ENCODE data around the gene C22orf15. TPM values are rescaled to one million over a fixed set of nuclear protein-coding genes. Genes with fewer than 3 reads are reported as not detected.
A peak's percentile ranks its signal among the peaks of the same experiment; 100 is the strongest.

C22orf15 gene
- total RNA-seq, 2 experiments from 2014 or later: 1.1 to 1.4 TPM

DNA sequence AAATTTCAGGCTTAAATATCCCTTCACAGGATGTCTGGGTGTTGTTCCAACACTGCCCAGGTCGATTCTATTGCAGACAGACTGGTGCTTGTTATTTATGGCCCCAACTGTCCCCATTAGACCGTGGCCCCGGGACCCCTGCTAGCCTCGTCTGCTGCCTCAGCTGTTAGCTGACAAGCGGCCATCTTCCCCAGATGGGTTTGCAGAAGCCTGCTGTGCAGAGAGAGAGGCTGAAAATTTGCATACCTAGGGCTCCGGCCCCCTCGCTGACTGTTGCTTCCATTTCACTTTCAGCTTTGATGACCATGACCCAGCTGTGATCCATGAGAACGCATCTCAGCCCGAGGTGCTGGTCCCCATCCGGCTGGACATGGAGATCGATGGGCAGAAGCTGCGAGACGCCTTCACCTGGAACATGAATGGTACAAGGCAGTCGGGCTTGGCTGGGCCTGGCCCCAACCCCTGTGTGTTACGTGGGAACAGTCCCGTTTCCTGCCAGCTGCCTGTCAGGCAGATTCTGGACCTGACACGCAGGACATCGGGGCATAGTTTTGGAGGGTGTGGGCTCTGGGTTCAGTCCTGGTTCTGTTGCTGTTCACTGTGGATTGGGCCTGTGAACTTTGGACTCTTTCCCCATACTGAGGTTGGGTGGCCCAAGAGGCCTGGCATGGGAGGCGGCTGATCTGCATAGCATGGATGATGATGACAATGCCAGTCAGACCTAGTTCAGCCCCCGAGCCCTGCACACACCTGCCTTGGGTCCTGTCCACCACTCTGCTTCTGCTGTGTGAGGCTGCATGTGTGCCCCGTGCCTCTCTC lies 40.4 kb downstream of the C22orf15 start:
- no peak for DNase-seq
- CTCF ChIA-PET: interaction anchor here (1.0 kb wide), 1 partner anchor 33 kb away, joined by 3 read pairs; no protein-coding TSS in a partner anchor
- peaks cover 40% of the 10 kb centered on the region for H3K36me3 Mint-ChIP-seq (ENCODE audit: low read depth)
- intact Hi-C loops (cut with micrococcal nuclease): no loop called here
- H3K4me1 Mint-ChIP-seq (ENCODE audit: low read depth): no peaks in the 10 kb centered on the region
- no peaks in the 10 kb centered on the region for H3K9me3 Mint-ChIP-seq
- no peaks in the 10 kb centered on the region for H3K27me3 Mint-ChIP-seq (ENCODE audit: low read depth)
- no peak overlapping the region for H3K27ac Mint-ChIP-seq
- H3K4me3 Mint-ChIP-seq: no peak overlapping the region

DNA sequence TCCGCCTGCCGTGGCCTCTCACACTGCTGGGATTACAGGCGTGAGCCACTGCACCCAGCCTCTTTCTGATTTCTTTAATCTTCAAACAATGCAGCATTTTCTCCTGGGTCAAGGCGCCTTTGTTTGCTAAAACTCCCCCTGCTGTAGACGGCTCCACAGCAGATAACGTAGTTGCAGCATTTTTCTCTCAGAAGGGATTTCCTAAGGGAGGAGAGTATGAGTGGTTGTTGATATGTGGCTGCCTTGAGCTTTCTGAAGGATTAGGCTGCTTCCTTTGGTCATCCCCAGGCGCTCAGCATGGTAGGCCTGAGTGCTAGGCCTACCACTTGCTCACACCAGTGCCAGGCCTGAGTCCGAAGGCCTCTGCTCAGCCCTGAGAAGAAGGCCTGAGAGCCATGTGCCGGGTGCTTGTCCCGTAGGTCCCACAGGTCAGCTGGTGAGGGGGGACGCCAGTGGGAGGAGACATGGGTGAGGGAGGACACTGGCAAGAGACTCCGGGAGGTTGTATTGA lies 42.0 kb downstream of the C22orf15 start:
- CTCF ChIA-PET: interaction anchor here (0.6 kb wide), 2 partner anchors 17 to 199 kb away, joined by 3 read pairs; no protein-coding TSS in a partner anchor
- no peak for DNase-seq
- Mint-ChIP-seq H3K27ac (peak overlapping the region; percentile 56), H3K36me3 (ENCODE audit: low read depth) (peaks cover 36% of the 10 kb centered on the region), H3K9me3 (no peaks in the 10 kb centered on the region), H3K4me3 (no peak overlapping the region), H3K27me3 (ENCODE audit: low read depth) (no peaks in the 10 kb centered on the region), H3K4me1 (ENCODE audit: low read depth) (no peaks in the 10 kb centered on the region)
- intact Hi-C loops (cut with micrococcal nuclease): no loop called here

DNA sequence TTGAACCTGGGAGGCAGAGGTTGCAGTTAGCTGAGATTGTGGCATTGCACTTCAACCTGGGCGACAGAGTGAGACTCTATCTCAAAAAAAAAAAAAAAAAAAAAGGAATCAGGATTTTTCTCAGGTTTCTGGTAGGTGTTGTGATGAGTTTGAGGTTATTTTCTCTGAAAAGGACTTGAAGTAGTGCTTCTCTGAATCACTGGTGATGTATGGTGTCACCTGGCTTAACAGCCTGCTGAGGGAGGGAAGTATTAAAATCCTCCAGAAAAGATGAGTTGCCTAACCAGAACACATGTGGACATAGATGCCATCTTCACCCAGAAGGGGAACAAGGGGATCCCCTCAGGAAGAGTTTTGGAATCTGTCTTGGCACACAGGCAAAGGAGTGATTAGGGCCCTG lies 44.0 kb downstream of the C22orf15 start:
- no peak overlapping the region for H3K4me3 Mint-ChIP-seq
- DNase-seq: no peak
- no peaks in the 10 kb centered on the region for H3K9me3 Mint-ChIP-seq
- peaks cover 31% of the 10 kb centered on the region for H3K36me3 Mint-ChIP-seq (ENCODE audit: low read depth)
- intact Hi-C loops (cut with micrococcal nuclease): no loop called here
- no peaks in the 10 kb centered on the region for H3K27me3 Mint-ChIP-seq (ENCODE audit: low read depth)
- no peak overlapping the region for H3K27ac Mint-ChIP-seq
- CTCF ChIA-PET: no interaction called here
- H3K4me1 Mint-ChIP-seq (ENCODE audit: low read depth): no peaks in the 10 kb centered on the region

DNA sequence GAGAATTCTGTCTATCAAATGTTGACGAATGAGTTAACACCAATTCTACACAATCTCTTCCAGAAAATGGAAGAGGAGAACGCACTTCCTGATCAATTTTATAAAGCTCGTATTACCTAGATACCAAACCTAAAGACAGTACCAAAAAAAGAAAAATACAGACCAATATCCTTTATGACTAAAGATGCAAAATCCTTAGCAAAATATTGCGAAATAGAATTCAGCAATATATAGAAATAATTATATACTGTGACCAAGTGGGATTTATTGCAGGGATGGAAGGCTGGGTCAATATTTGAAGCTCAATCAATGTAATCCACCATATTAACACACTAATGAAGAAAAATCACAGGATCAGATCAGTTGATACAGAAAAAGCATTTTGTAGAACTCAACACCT lies 49.6 kb downstream of the C22orf15 start:
- CTCF ChIA-PET: interaction anchor here (0.5 kb wide), 1 partner anchor 17 kb away, joined by 5 read pairs; no protein-coding TSS in a partner anchor
- Mint-ChIP-seq H3K27me3 (ENCODE audit: low read depth) (no peaks in the 10 kb centered on the region), H3K27ac (no peak overlapping the region), H3K4me1 (ENCODE audit: low read depth) (peaks cover 1% of the 10 kb centered on the region), H3K4me3 (no peak overlapping the region), H3K36me3 (ENCODE audit: low read depth) (peaks cover 21% of the 10 kb centered on the region), H3K9me3 (no peaks in the 10 kb centered on the region)
- intact Hi-C loops (cut with micrococcal nuclease): no loop called here
- no peak for DNase-seq

Other genes with a start within 250 kb of the C22orf15 start
- gene IGLL1, start 182.7 kb upstream of the C22orf15 start, total RNA-seq: not detected
- under 1 TPM in 1 of 2 experiments, not detected in 1; 0.36 TPM for gene DRICH1, start 130.7 kb upstream of the C22orf15 start, total RNA-seq
- gene RGL4, start 72.0 kb upstream of the C22orf15 start, total RNA-seq: 10 to 100 TPM; 22.0 to 24.1 TPM
- under 1 TPM; 0.79 to 0.93 TPM for gene ZNF70, start 11.9 kb upstream of the C22orf15 start, total RNA-seq
- gene VPREB3, start 8.6 kb upstream of the C22orf15 start, total RNA-seq: not detected
- 100 to 1,000 TPM; 190 to 191 TPM for gene CHCHD10, start 5.0 kb downstream of the C22orf15 start, total RNA-seq
- under 1 TPM; 0.43 to 0.47 TPM for gene MMP11, start 9.9 kb downstream of the C22orf15 start, total RNA-seq
- 10 to 100 TPM; 75.3 to 89.1 TPM for gene SMARCB1, start 24.0 kb downstream of the C22orf15 start, total RNA-seq
- gene DERL3, start 76.0 kb downstream of the C22orf15 start, total RNA-seq: 1 to 10 TPM; 7.3 to 7.5 TPM
- 1 to 10 TPM; 6.1 to 7.5 TPM for gene SLC2A11, start 94.9 kb downstream of the C22orf15 start, total RNA-seq
- gene MIF, start 131.4 kb downstream of the C22orf15 start, total RNA-seq: 1,000 to 10,000 TPM; 1,489 to 1,512 TPM
- gene GSTT2B, start 198.2 kb downstream of the C22orf15 start, total RNA-seq: not detected
- gene DDTL, start 203.9 kb downstream of the C22orf15 start, total RNA-seq: under 1 TPM; 0.72 to 0.76 TPM
- gene DDT, start 211.5 kb downstream of the C22orf15 start, total RNA-seq: 100 to 1,000 TPM; 107 to 125 TPM
- gene GSTT2, start 217.1 kb downstream of the C22orf15 start, total RNA-seq: not detected
- not detected for gene GSTT4, start 242.5 kb downstream of the C22orf15 start, total RNA-seq
- 10 to 100 TPM; 74.6 to 82.0 TPM for gene CABIN1, start 248.3 kb downstream of the C22orf15 start, total RNA-seq